ENCODE measurements around the gene PGLYRP1. TPM values are rescaled to one million over a fixed set of nuclear protein-coding genes. Genes with fewer than 3 reads are reported as not detected.

PGLYRP1 gene
- total RNA-seq, 2 experiments from 2014 or later = not detected

DNA sequence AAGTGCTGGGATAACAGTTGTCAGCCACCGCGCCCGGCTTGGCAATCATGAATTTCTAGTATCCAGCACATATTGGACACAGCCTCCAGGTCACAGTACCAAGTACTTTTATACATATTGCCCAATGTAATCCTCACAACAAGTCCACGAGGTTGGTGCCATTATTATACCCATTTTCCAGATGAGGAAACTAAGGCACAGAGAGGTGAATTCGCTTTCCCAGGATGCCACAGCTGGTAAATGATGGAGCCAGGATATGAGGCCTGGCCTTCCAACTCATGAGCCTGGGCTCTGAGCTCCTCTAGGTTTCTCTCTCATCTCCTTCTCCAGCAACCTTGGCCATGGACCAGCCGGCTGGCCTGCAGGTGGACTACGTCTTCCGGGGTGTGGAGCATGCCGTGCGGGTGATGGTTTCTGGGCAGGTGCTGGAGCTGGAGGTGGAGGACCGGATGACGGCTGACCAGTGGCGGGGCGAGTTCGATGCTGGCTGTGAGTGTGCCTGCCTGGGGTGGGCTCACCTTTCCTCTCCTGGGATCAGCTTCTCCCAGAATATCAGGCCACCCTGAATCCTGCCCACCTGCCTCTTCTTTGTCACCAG lies 20.1 kb downstream of the PGLYRP1 start:
- ChIA-PET POLR2A (no interaction called here), CTCF (ENCODE audit: unreplicated experiment) (no interaction called here)

DNA sequence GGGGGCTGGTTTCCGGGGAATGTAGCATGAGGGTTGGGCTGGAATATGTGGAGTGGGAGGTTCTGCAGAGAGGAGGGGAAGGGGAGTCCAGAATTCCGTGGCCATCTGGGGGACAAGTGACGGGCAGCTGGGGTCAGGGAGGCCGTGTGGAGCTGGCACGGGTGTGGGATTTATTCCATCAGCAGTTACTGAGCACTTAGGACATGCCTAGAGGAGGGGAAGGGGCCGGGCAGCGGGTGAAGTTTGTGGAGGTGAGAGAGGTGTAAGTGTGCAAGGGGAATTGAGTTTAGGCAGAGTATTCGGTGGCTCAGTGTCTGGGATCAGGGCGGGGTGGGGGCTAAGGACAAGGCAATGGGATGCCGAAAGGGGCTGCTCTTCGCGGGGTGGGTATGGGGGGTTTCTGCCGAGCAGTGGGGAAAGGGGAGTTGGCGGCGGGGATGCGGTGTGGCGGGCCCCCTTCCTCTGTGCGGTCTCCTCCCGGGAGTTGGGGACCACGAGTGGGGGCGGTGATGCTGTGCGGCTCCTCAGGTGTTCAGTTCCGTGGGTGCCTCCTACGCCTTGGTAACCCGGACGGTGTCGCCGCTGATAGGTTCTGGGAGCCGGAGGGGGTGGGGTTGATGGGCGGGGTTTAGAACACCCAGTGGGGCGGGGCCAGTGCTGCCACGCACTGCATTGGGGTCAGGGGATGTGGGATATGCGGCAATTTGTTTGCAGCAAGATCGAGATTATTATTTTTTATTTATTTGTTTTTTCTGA lies 22.2 kb downstream of the PGLYRP1 start:
- peak overlapping the region; percentile 79 for H3K4me2 ChIP-seq (ENCODE audit: low read length)
- no peaks in the 10 kb centered on the region for H3K9me3 ChIP-seq (ENCODE audit: low read length)
- H2AFZ ChIP-seq (ENCODE audit: low read length) = 0 out of 2 replicates have a peak overlapping the region, but pooled peaks have one; percentile 28
- H3K36me3 ChIP-seq (ENCODE audit: insufficient read depth, low read length) = peaks cover 9% of the 10 kb centered on the region; the same call in 1 of the 2 replicates
- no TSS peak for BruUV-seq (replicated peaks)
- ChIA-PET POLR2A (interaction anchor here (0.5 kb wide), 1 partner anchor 810 kb away, joined by 3 read pairs; no protein-coding TSS in a partner anchor), CTCF (ENCODE audit: unreplicated experiment) (no interaction called here)
- H3K4me1 ChIP-seq (ENCODE audit: insufficient read depth, low read length, poor library complexity, severe bottlenecking) = peaks cover 19% of the 10 kb centered on the region
- H3K27ac ChIP-seq (ENCODE audit: low read depth, low read length, poor library complexity, severe bottlenecking) = no peak overlapping the region
- H3K9me2 ChIP-seq (ENCODE audit: insufficient read depth, low read length) = no peaks in the 10 kb centered on the region
- DNase-seq (ENCODE audit: low spot score) = peak; percentile 81
- H3K79me2 ChIP-seq (ENCODE audit: insufficient read depth, low read depth, low read length) = peaks cover 6% of the 10 kb centered on the region; the same call in 1 of the 2 replicates
- H3K4me3 ChIP-seq (ENCODE audit: low read depth, low read length, poor library complexity, severe bottlenecking) = peak overlapping the region; percentile 65
- intact Hi-C loops (cut with micrococcal nuclease; ENCODE audit: unreplicated experiment) = no loop called here
- TF ChIP-seq, protein P1, sequence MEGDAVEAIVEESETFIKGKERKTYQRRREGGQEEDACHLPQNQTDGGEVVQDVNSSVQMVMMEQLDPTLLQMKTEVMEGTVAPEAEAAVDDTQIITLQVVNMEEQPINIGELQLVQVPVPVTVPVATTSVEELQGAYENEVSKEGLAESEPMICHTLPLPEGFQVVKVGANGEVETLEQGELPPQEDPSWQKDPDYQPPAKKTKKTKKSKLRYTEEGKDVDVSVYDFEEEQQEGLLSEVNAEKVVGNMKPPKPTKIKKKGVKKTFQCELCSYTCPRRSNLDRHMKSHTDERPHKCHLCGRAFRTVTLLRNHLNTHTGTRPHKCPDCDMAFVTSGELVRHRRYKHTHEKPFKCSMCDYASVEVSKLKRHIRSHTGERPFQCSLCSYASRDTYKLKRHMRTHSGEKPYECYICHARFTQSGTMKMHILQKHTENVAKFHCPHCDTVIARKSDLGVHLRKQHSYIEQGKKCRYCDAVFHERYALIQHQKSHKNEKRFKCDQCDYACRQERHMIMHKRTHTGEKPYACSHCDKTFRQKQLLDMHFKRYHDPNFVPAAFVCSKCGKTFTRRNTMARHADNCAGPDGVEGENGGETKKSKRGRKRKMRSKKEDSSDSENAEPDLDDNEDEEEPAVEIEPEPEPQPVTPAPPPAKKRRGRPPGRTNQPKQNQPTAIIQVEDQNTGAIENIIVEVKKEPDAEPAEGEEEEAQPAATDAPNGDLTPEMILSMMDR (conservative IDR thresholded peaks at IDR 0.05; ENCODE audit: low read length) = no peak
- no peak for TF ChIP-seq EZH2phosphoT487 (IDR thresholded peaks at IDR 0.05; ENCODE audit: borderline replicate concordance, low read depth, low read length)
- no peaks in the 10 kb centered on the region for H4K20me1 ChIP-seq (ENCODE audit: insufficient read depth, low read length)

More for the DNA sequence above, 20.1 kb downstream of the PGLYRP1 start:
- H3K4me2 ChIP-seq (ENCODE audit: low read length) = no peak overlapping the region
- no peak overlapping the region for H2AFZ ChIP-seq (ENCODE audit: low read length)
- H3K9me3 ChIP-seq (ENCODE audit: low read length) = no peaks in the 10 kb centered on the region
- TF ChIP-seq EZH2phosphoT487 (IDR thresholded peaks at IDR 0.05; ENCODE audit: borderline replicate concordance, low read depth, low read length) = no peak
- TF ChIP-seq, protein P1 (conservative IDR thresholded peaks at IDR 0.05; ENCODE audit: low read length) = no peak
- no peak for DNase-seq (ENCODE audit: low spot score)
- intact Hi-C loops (cut with micrococcal nuclease; ENCODE audit: unreplicated experiment) = no loop called here
- no peaks in the 10 kb centered on the region for H3K79me2 ChIP-seq (ENCODE audit: insufficient read depth, low read depth, low read length)
- H3K4me3 ChIP-seq (ENCODE audit: low read depth, low read length, poor library complexity, severe bottlenecking) = no peak overlapping the region
- H3K4me1 ChIP-seq (ENCODE audit: insufficient read depth, low read length, poor library complexity, severe bottlenecking) = peaks cover 14% of the 10 kb centered on the region
- no peaks in the 10 kb centered on the region for H4K20me1 ChIP-seq (ENCODE audit: insufficient read depth, low read length)
- no TSS peak for BruUV-seq (replicated peaks)
- H3K9me2 ChIP-seq (ENCODE audit: insufficient read depth, low read length) = no peaks in the 10 kb centered on the region
- peaks cover 4% of the 10 kb centered on the region; the same call in 1 of the 2 replicates for H3K36me3 ChIP-seq (ENCODE audit: insufficient read depth, low read length)
- no peak overlapping the region for H3K27ac ChIP-seq (ENCODE audit: low read depth, low read length, poor library complexity, severe bottlenecking)
